K562 (cell line): ENCODE results near the gene MARK3. TPM values are rescaled to one million over a fixed set of nuclear protein-coding genes. Genes with fewer than 3 reads are reported as not detected.

Experiments used
- CCNT2 ChIP-seq: IDR thresholded peaks from 2 replicates; pipeline ENCODE4 v1.6.1; 2011; ENCODE audit warnings: borderline replicate concordance, low read depth, mild to moderate bottlenecking, moderate library complexity, mixed read lengths, low read length; ENCODE audit not compliant: insufficient read length; ENCODE audit errors: extremely low read depth
- NCOA2 ChIP-seq, 2 experiments: fragments of 450-650 bp; IDR thresholded peaks; 2 replicates each; pipeline ENCODE4 v1.6.1; 2018; ENCODE audit warnings: mild to moderate bottlenecking in 2 of 2, moderate library complexity in 1 of 2; ENCODE audit not compliant: partially characterized antibody in 2 of 2
- NCOA4 ChIP-seq: fragments of 450-650 bp; IDR thresholded peaks from 2 replicates; pipeline ENCODE4 v1.6.1; 2018; ENCODE audit warnings: mild to moderate bottlenecking; ENCODE audit not compliant: partially characterized antibody
- NUFIP1 ChIP-seq: fragments of 450-650 bp; IDR thresholded peaks from 2 replicates; pipeline ENCODE4 v1.6.1; 2018; ENCODE audit not compliant: partially characterized antibody
- OTX1 ChIP-seq: fragments of 450-650 bp; formaldehyde crosslinking; IDR thresholded peaks from 2 replicates; pipeline ENCODE4 v1.4.0; 2022; ENCODE audit warnings: mild to moderate bottlenecking
- PHB2 ChIP-seq: fragments of 450-650 bp; IDR thresholded peaks from 2 replicates; pipeline ENCODE4 v1.6.1; 2017; ENCODE audit warnings: low read depth
- POLR2G ChIP-seq: fragments of 200-400 bp; formaldehyde crosslinking; IDR thresholded peaks from 2 replicates; pipeline ENCODE4 v1.6.1; 2017; ENCODE audit warnings: low read depth, mild to moderate bottlenecking, antibody characterized with exemption, low read length, moderate library complexity
- PRMT5 ChIP-seq: sonication (generic); formaldehyde crosslinking; IDR thresholded peaks from 2 replicates; pipeline ENCODE4 v1.5.0; 2020; ENCODE audit warnings: missing genetic modification reagents
- PTTG1 ChIP-seq: fragments of 450-650 bp; IDR thresholded peaks from 2 replicates; pipeline ENCODE4 v1.6.1; 2016; ENCODE audit warnings: low read depth, mild to moderate bottlenecking, missing genetic modification characterization, missing compliant biosample characterization
- RBFOX2 ChIP-seq: fragments of 200-400 bp; formaldehyde crosslinking; IDR thresholded peaks from 2 replicates; pipeline ENCODE4 v1.6.1; 2017; ENCODE audit warnings: low read depth, mild to moderate bottlenecking, low read length, moderate library complexity
- SIN3B ChIP-seq: fragments of 450-650 bp; IDR thresholded peaks from 2 replicates; pipeline ENCODE4 v1.6.1; 2017; ENCODE audit warnings: low read depth, mild to moderate bottlenecking, moderate library complexity
- TAF7 ChIP-seq: fragments of 450-650 bp; IDR thresholded peaks from 2 replicates; pipeline ENCODE4 v1.6.1; 2016; ENCODE audit warnings: missing genetic modification characterization, missing compliant biosample characterization
- ZBTB1 ChIP-seq: sonication (generic); formaldehyde crosslinking; IDR thresholded peaks from 2 replicates; pipeline ENCODE4 v1.8.1; 2023; ENCODE audit warnings: missing genetic modification reagents, low read depth, mild to moderate bottlenecking, borderline replicate concordance
- ZFP1 ChIP-seq: fragments of 450-650 bp; formaldehyde crosslinking; IDR thresholded peaks from 2 replicates; pipeline ENCODE4 v1.4.0; 2020; ENCODE audit warnings: mild to moderate bottlenecking, mixed read lengths
- ZKSCAN1 ChIP-seq: fragments of 150-350 bp; IDR thresholded peaks from 2 replicates; pipeline ENCODE4 v1.6.1; 2016; ENCODE audit warnings: low read depth, low read length
- ZNF175 ChIP-seq: fragments of 200-800 bp; sonication (Bioruptor generic); IDR thresholded peaks from 2 replicates; pipeline ENCODE4 v1.6.1; 2016; ENCODE audit warnings: low read depth, mild to moderate bottlenecking, missing genetic modification characterization, missing compliant biosample characterization
- ZNF212 ChIP-seq: fragments of 450-650 bp; formaldehyde crosslinking; IDR thresholded peaks from 2 replicates; pipeline ENCODE4 v1.4.0; 2020; ENCODE audit warnings: mild to moderate bottlenecking
- ZNF79 ChIP-seq: fragments of 250-450 bp; sonication (Bioruptor Pico); IDR thresholded peaks from 2 replicates; pipeline ENCODE4 v1.4.0; 2020; ENCODE audit warnings: low read depth, mild to moderate bottlenecking, moderate library complexity
- polyA plus RNA-seq, 8 experiments: library from polyadenylated mRNA; depleted of rRNA in 4 of 8; stranded (reverse) in 5 of 8; unstranded in 3 of 8; fragments of >200 nt; fragmentation: Nextera tagmentation in 2 of 8; fragmentation: Illumina TruSeq in 1 of 8; extraction: Ambion mirVana in 2 of 8; extraction: Trizol in 1 of 8; gene quantifications; 2 replicates each; pipeline versions ENCODE4 v1.2.1 to v1.2.3, GENCODE V29; 2011 to 2014; ENCODE audit warnings: inconsistent platforms in 1 of 8, missing spikeins in 1 of 8
- total RNA-seq, 7 experiments: library from RNA; depleted of rRNA in 6 of 7; stranded (reverse); fragments of >200 nt in 6 of 7; fragmentation: Illumina TruSeq in 2 of 7; extraction: Trizol in 2 of 7; gene quantifications; 2 replicates each; pipeline versions ENCODE4 v1.2.1 to v1.2.3, GENCODE V29; 2011 to 2021; ENCODE audit warnings: low replicate concordance in 1 of 7
- TF ChIP-seq, protein P1 (sequence below): fragments of 250-450 bp; sonication (Bioruptor Pico); IDR thresholded peaks from 2 replicates; pipeline ENCODE4 v1.4.0; 2020
- TF ChIP-seq, protein P2 (sequence below): fragments of 450-650 bp; IDR thresholded peaks from 2 replicates; pipeline ENCODE4 v1.6.1; 2017; ENCODE audit warnings: mild to moderate bottlenecking, moderate library complexity
- TF ChIP-seq, protein P3 (sequence below): sonication (generic); formaldehyde crosslinking; IDR thresholded peaks from 2 replicates; pipeline ENCODE4 v1.5.0; 2020; ENCODE audit warnings: missing genetic modification reagents

Gene MARK3
- total and polyA plus RNA-seq, 9 of the 15 experiments (the other 6 are each of a cell fraction or from before 2014, with no cell fraction given): 10.1 to 68.7 (median 56.3) TPM

DNA sequence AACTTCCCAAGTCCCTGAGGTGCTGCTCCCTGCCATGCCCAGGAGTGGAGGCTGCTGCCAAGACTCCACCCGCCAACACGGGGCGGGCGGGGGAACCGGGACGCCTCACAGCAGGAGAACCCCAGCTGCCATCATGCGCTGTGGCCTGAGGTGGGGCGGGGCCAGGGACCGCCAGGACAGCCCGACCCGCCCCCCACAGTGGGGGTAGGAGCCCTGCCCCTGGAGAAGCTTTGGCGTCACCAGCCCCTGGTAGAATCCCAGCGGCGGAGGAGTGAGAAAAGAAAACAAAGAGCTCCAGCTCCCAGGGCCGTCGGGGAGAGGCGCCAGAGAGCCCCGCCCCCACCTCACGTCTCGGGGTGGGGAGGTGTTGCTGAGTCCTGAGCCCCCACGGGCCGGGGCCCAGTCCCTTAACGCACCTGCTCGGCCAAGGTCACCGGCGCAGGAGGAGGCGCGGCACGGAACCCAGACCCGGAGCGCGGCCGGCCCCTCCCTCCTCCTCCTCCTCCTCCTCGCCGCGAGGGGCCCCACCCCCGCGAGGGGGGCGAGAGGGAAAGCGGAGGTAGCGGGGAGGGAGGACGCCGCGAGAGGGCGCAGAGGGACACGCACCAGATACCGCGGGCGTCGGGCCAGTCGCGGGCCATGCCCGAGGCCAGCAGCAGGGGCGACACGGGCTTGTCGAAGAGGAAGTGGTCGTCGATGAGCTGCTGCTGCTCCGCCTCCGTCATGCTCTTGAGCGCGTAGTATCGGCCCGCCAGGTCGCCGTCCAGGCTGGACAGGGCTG lies 135.6 kb downstream of the MARK3 start (continued):
- TF ChIP-seq, protein P1, sequence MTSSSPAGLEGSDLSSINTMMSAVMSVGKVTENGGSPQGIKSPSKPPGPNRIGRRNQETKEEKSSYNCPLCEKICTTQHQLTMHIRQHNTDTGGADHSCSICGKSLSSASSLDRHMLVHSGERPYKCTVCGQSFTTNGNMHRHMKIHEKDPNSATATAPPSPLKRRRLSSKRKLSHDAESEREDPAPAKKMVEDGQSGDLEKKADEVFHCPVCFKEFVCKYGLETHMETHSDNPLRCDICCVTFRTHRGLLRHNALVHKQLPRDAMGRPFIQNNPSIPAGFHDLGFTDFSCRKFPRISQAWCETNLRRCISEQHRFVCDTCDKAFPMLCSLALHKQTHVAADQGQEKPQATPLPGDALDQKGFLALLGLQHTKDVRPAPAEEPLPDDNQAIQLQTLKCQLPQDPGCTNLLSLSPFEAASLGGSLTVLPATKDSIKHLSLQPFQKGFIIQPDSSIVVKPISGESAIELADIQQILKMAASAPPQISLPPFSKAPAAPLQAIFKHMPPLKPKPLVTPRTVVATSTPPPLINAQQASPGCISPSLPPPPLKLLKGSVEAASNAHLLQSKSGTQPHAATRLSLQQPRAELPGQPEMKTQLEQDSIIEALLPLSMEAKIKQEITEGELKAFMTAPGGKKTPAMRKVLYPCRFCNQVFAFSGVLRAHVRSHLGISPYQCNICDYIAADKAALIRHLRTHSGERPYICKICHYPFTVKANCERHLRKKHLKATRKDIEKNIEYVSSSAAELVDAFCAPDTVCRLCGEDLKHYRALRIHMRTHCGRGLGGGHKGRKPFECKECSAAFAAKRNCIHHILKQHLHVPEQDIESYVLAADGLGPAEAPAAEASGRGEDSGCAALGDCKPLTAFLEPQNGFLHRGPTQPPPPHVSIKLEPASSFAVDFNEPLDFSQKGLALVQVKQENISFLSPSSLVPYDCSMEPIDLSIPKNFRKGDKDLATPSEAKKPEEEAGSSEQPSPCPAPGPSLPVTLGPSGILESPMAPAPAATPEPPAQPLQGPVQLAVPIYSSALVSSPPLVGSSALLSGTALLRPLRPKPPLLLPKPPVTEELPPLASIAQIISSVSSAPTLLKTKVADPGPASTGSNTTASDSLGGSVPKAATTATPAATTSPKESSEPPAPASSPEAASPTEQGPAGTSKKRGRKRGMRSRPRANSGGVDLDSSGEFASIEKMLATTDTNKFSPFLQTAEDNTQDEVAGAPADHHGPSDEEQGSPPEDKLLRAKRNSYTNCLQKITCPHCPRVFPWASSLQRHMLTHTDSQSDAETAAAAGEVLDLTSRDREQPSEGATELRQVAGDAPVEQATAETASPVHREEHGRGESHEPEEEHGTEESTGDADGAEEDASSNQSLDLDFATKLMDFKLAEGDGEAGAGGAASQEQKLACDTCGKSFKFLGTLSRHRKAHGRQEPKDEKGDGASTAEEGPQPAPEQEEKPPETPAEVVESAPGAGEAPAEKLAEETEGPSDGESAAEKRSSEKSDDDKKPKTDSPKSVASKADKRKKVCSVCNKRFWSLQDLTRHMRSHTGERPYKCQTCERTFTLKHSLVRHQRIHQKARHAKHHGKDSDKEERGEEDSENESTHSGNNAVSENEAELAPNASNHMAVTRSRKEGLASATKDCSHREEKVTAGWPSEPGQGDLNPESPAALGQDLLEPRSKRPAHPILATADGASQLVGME (CRISPR knock-in tag): no peak
- TF ChIP-seq, protein P2, sequence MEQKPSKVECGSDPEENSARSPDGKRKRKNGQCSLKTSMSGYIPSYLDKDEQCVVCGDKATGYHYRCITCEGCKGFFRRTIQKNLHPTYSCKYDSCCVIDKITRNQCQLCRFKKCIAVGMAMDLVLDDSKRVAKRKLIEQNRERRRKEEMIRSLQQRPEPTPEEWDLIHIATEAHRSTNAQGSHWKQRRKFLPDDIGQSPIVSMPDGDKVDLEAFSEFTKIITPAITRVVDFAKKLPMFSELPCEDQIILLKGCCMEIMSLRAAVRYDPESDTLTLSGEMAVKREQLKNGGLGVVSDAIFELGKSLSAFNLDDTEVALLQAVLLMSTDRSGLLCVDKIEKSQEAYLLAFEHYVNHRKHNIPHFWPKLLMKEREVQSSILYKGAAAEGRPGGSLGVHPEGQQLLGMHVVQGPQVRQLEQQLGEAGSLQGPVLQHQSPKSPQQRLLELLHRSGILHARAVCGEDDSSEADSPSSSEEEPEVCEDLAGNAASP: no peak
- TF ChIP-seq SIN3B: no peak
- TF ChIP-seq PTTG1 (tag): no peak
- TF ChIP-seq PRMT5 (CRISPR knock-in tag): no peak
- no peak for TF ChIP-seq OTX1 (CRISPR knock-in tag)
- no peak for TF ChIP-seq ZNF79 (CRISPR knock-in tag)
- TF ChIP-seq, protein P3, sequence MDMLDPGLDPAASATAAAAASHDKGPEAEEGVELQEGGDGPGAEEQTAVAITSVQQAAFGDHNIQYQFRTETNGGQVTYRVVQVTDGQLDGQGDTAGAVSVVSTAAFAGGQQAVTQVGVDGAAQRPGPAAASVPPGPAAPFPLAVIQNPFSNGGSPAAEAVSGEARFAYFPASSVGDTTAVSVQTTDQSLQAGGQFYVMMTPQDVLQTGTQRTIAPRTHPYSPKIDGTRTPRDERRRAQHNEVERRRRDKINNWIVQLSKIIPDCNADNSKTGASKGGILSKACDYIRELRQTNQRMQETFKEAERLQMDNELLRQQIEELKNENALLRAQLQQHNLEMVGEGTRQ (CRISPR knock-in tag): no peak
- TF ChIP-seq NUFIP1: no peak
- TF ChIP-seq NCOA2 (IDR thresholded peaks at IDR 0.05; ENCODE audit: partially characterized antibody in 2 of 2): no peak
- no peak for TF ChIP-seq ZKSCAN1
- TF ChIP-seq ZNF175 (CRISPR knock-in tag): no peak
- no peak for TF ChIP-seq ZBTB1 (CRISPR knock-in tag)
- no peak for TF ChIP-seq ZNF212 (CRISPR knock-in tag)
- peak; percentile 82 for TF ChIP-seq RBFOX2
- TF ChIP-seq TAF7 (tag): no peak
- peak; percentile 83 for TF ChIP-seq POLR2G
- peak; percentile 60 for TF ChIP-seq CCNT2
- no peak for TF ChIP-seq NCOA4
- TF ChIP-seq ZFP1 (CRISPR knock-in tag): no peak
- TF ChIP-seq PHB2: no peak
